Glomerular visceral epithelial cell (primary cell): ENCODE results near the gene PRR36.
A peak's percentile ranks its signal among the peaks of the same experiment; 100 is the strongest.

Experiments
- DNase-seq: peaks from one replicate; pipeline ENCODE4 v3.0.0-alpha.2; 2016; ENCODE audit errors: extremely low spot score

The PRR36 gene

GRCh38 chr19:7899751-7900378 is 25.7 kb upstream of the PRR36 start:
- DNase-seq, result no peak

GRCh38 chr19:7898967-7899366 is 24.8 kb upstream of the PRR36 start:
- DNase-seq, result no peak

GRCh38 chr19:7897292-7897691 is 23.1 kb upstream of the PRR36 start:
- DNase-seq, result no peak

GRCh38 chr19:7895565-7895964 is 21.4 kb upstream of the PRR36 start:
- no peak for DNase-seq

- no peak for DNase-seq
Measured at GRCh38 chr19:7894612-7895309, 20.6 kb upstream of the PRR36 start.

- DNase-seq, result peak; percentile 81
Measured at GRCh38 chr19:7893362-7894101, 19.3 kb upstream of the PRR36 start.

- no peak for DNase-seq
Measured at GRCh38 chr19:7888826-7889217, 14.6 kb upstream of the PRR36 start.

- DNase-seq, result peak; percentile 86
Measured at GRCh38 chr19:7888145-7888825, 14.1 kb upstream of the PRR36 start, which contains the start of gene LRRC8E. TSS of gene LRRC8E (plus strand) at chr19:7888510. CDS start at chr19:7895604, 7,094 bp downstream.

- no peak for DNase-seq
Measured at GRCh38 chr19:7887408-7888144, 13.4 kb upstream of the PRR36 start.

- no peak for DNase-seq
Measured at GRCh38 chr19:7885818-7886217, 11.6 kb upstream of the PRR36 start.

- no peak for DNase-seq
Measured at GRCh38 chr19:7883796-7884570, 9.8 kb upstream of the PRR36 start.

- no peak for DNase-seq
Measured at GRCh38 chr19:7883105-7883504, 8.9 kb upstream of the PRR36 start.

GRCh38 chr19:7881910-7882309 is 7.7 kb upstream of the PRR36 start:
- DNase-seq, result no peak

- DNase-seq, result no peak
Measured at GRCh38 chr19:7879836-7880235, 5.6 kb upstream of the PRR36 start.

GRCh38 chr19:7879111-7879807 is 5.1 kb upstream of the PRR36 start:
- no peak for DNase-seq

GRCh38 chr19:7877249-7877836 is 3.2 kb upstream of the PRR36 start:
- DNase-seq, result no peak

- no peak for DNase-seq
Measured at GRCh38 chr19:7874897-7875273, 695 bp upstream of the PRR36 start.

GRCh38 chr19:7873304-7874075 is 700 bp downstream of the PRR36 start:
- no peak for DNase-seq
